GM12878 (cell line): Measurements from ENCODE around the gene PPT1. TPM values are rescaled to one million over a fixed set of nuclear protein-coding genes. Genes with fewer than 3 reads are reported as not detected.

Source experiments
- ATAC-seq: fragments of 200-7000 bp; cut with Tn5 transposase; 3 replicates; pipeline ENCODE4 v1.9.1; 2020; ENCODE audit warnings: mild to moderate bottlenecking, moderate library complexity
- BruUV-seq: library from RNA; stranded (reverse); fragments of 400-500 nt; replicated peaks from 2 replicates; lab custom pipeline; 2021; lab: Mats Ljungman, UMichigan
- CTCF ChIA-PET: fragments of 300-600 bp; sonication (Branson Sonifier 250); formaldehyde crosslinking; extraction: SDS; loops from one replicate; lab custom pipeline; 2021; ENCODE audit warnings: inconsistent platforms; lab: Yijun Ruan, JAX
- POLR2A ChIA-PET: fragments of 350-600 bp; formaldehyde crosslinking; extraction: SDS; loops from one replicate; lab custom pipeline; 2021; ENCODE audit warnings: inconsistent platforms; lab: Charles Lee
- RAD21 ChIA-PET: fragments of 300-600 bp; sonication (Branson Sonifier 250); formaldehyde crosslinking; loops from one replicate; lab custom pipeline; 2023; ENCODE audit warnings: antibody characterized with exemption; ENCODE audit not compliant: unreplicated experiment; lab: Charles Lee
- SMC1A ChIA-PET: fragments of 300-600 bp; sonication (Branson Sonifier 250); formaldehyde crosslinking; loops from one replicate; lab custom pipeline; 2023; ENCODE audit not compliant: unreplicated experiment, uncharacterized antibody; lab: Charles Lee
- DNase-seq: peaks from one replicate; pipeline ENCODE4 v3.0.0-alpha.2; 2011; ENCODE audit warnings: low read depth, low spot score
- FAIRE-seq: peaks from 3 replicates; lab custom pipeline; 2011; peaks lifted over from hg19 to GRCh38; lab: Jason Lieb, UNC
- H2AFZ ChIP-seq: 2 replicates; pipeline ENCODE4 v1.6.0; 2011; ENCODE audit warnings: low read depth, low read length, control low read depth; ENCODE audit not compliant: control insufficient read depth
- H3K27ac ChIP-seq: 2 replicates; pipeline ENCODE4 v1.5.1; 2011; ENCODE audit warnings: control low read depth; ENCODE audit not compliant: control insufficient read depth, insufficient read depth
- H3K27me3 ChIP-seq, 2 experiments: replicated peaks in 1 of 2; 2 replicates each; pipeline versions ENCODE4 v1.6.0 to v1.6.1; 2011; ENCODE audit warnings: low read length in 1 of 2; ENCODE audit not compliant: control insufficient read depth in 2 of 2, insufficient read depth in 2 of 2
- H3K36me3 ChIP-seq, 2 experiments: 2 replicates each; pipeline ENCODE4 v1.5.1; 2011; ENCODE audit warnings: low read length in 1 of 2; ENCODE audit not compliant: control insufficient read depth in 2 of 2, insufficient read depth in 2 of 2
- H3K4me1 ChIP-seq: 2 replicates; pipeline ENCODE4 v1.6.1; 2011; ENCODE audit warnings: mild to moderate bottlenecking, low read length, moderate library complexity, mixed read lengths; ENCODE audit not compliant: control insufficient read depth, insufficient read depth
- H3K4me2 ChIP-seq: 2 replicates; pipeline ENCODE4 v1.6.0; 2011; ENCODE audit warnings: control low read depth; ENCODE audit not compliant: control insufficient read depth, insufficient read depth
- H3K4me3 ChIP-seq: fragments of 200-600 bp; sonication (generic); 2 replicates; pipeline ENCODE4 v1.5.1; 2016
- H3K79me2 ChIP-seq: 2 replicates; pipeline ENCODE4 v1.6.0; 2011; ENCODE audit warnings: low read length; ENCODE audit not compliant: control insufficient read depth, insufficient read depth
- H3K9ac ChIP-seq: 2 replicates; pipeline ENCODE4 v1.8.0; 2011; ENCODE audit warnings: low read length, control low read depth, mixed read lengths; ENCODE audit not compliant: control insufficient read depth, insufficient read depth
- H3K9me3 ChIP-seq: replicated peaks from 3 replicates; pipeline ENCODE4 v1.5.1; 2011; ENCODE audit warnings: mild to moderate bottlenecking, low read length; ENCODE audit not compliant: control insufficient read depth, insufficient read depth
- H4K20me1 ChIP-seq: 2 replicates; pipeline ENCODE4 v1.6.0; 2011; ENCODE audit not compliant: control insufficient read depth, insufficient read depth
- BACH1 ChIP-seq: fragments of 450-650 bp; IDR thresholded peaks from 2 replicates; pipeline ENCODE4 v1.6.1; 2017; ENCODE audit warnings: mild to moderate bottlenecking, borderline replicate concordance
- BHLHE40 ChIP-seq, 2 experiments: fragments of 450-650 bp in 1 of 2; IDR thresholded peaks; 2 replicates each; pipeline ENCODE4 v1.6.1; 2011 to 2017; ENCODE audit warnings: low read depth in 2 of 2, borderline replicate concordance in 1 of 2, improper control_type of control experiment in 1 of 2, low read length in 1 of 2, mild to moderate bottlenecking in 1 of 2
- CTCF ChIP-seq, 3 experiments: IDR thresholded peaks in 2 of 3; conservative IDR thresholded peaks in 1 of 3; 2 replicates each; pipeline ENCODE4 v1.5.1; 2011; ENCODE audit warnings: low read depth in 3 of 3, low read length in 3 of 3, mild to moderate bottlenecking in 3 of 3, control low read depth in 2 of 3, moderate library complexity in 2 of 3, inconsistent platforms in 1 of 3, mixed read lengths in 1 of 3; ENCODE audit not compliant: control insufficient read depth in 2 of 3, insufficient read depth in 1 of 3; ENCODE audit errors: extremely low read depth in 1 of 3
- FOXM1 ChIP-seq: IDR thresholded peaks from 2 replicates; pipeline ENCODE4 v1.6.1; 2012; ENCODE audit warnings: low read depth, mild to moderate bottlenecking, inconsistent platforms, low read length, moderate library complexity
- IKZF1 ChIP-seq: fragments of 450-650 bp; conservative IDR thresholded peaks from 2 replicates; pipeline ENCODE4 v1.6.1; 2017; ENCODE audit warnings: antibody characterized with exemption, mild to moderate bottlenecking
- IKZF2 ChIP-seq, 2 experiments: fragments of 450-650 bp; IDR thresholded peaks; 2 replicates each; pipeline ENCODE4 v1.6.1; 2017; ENCODE audit warnings: mild to moderate bottlenecking in 2 of 2, moderate library complexity in 2 of 2
- IRF4 ChIP-seq: IDR thresholded peaks from 2 replicates; pipeline ENCODE4 v1.6.1; 2011; ENCODE audit warnings: low read depth, low read length
- MLLT1 ChIP-seq: fragments of 450-650 bp; IDR thresholded peaks from 2 replicates; pipeline ENCODE4 v1.6.1; 2016; ENCODE audit warnings: mild to moderate bottlenecking
- RAD21 ChIP-seq: IDR thresholded peaks from 2 replicates; pipeline ENCODE4 v1.6.1; 2011; ENCODE audit warnings: mild to moderate bottlenecking, low read depth, low read length, moderate library complexity; ENCODE audit not compliant: insufficient read depth
- SMC3 ChIP-seq: IDR thresholded peaks from 2 replicates; pipeline ENCODE4 v1.6.1; 2011; ENCODE audit warnings: low read length, improper control_type of control experiment, borderline replicate concordance
- YY1 ChIP-seq: IDR thresholded peaks from 2 replicates; pipeline ENCODE4 v1.6.1; 2011; ENCODE audit warnings: low read depth, mild to moderate bottlenecking, low read length
- WGBS: methylation state at CpG from one replicate; pipeline ENCODE4 v1.1.6; 2016; ENCODE audit warnings: low lambda C conversion rate; ENCODE audit not compliant: insufficient replicate concordance, insufficient coverage; ENCODE audit errors: missing lambda C conversion rate; 5-methylcytosine and 5-hydroxymethylcytosine counted together
- in situ Hi-C: fragments of 300-500 bp; cut with MboI; formaldehyde crosslinking; loops from 9 replicates; pipeline ENCODE4 v1.14.3; 2018; ENCODE audit warnings: mixed read lengths
- intact Hi-C: fragments of 100-400 bp; cut with micrococcal nuclease; formaldehyde crosslinking; loops from one replicate; pipeline ENCODE4 v1.14.2; 2022; ENCODE audit not compliant: unreplicated experiment
- polyA plus RNA-seq, 11 experiments: library from polyadenylated mRNA; depleted of rRNA in 4 of 11; unstranded in 6 of 11; stranded (reverse) in 5 of 11; fragments of >200 nt; fragmentation: Nextera tagmentation in 4 of 11; fragmentation: Illumina TruSeq in 1 of 11; extraction: Ambion mirVana in 4 of 11; extraction: Trizol in 1 of 11; gene quantifications; 1 replicate in 1 of 11; 2 replicates in 10 of 11; pipeline versions ENCODE4 v1.2.1 to v1.2.3, GENCODE V29; 2011 to 2016; ENCODE audit warnings: inconsistent platforms in 2 of 11, missing spikeins in 2 of 11, low read depth in 1 of 11
- total RNA-seq, 4 experiments: library from RNA; depleted of rRNA in 3 of 4; stranded (reverse); fragments of >200 nt in 3 of 4; fragmentation: Illumina TruSeq in 1 of 4; extraction: Trizol in 1 of 4; gene quantifications; 2 replicates each; pipeline versions ENCODE4 v1.2.1 to v1.2.3, GENCODE V29; 2013 to 2021
- TF ChIP-seq, protein P1 (sequence below): fragments of 450-650 bp; IDR thresholded peaks from 2 replicates; pipeline ENCODE4 v1.6.1; 2017; ENCODE audit warnings: low read depth, mild to moderate bottlenecking, moderate library complexity

Gene PPT1
- total and polyA plus RNA-seq, 10 of the 15 experiments (the other 5 are each of a cell fraction or from before 2014, with no cell fraction given), result 50.4 to 147 (median 103) TPM

GRCh38 chr1:40143891-40144575 is 47.0 kb upstream of the PPT1 start:
- Histone ChIP-seq H3K9ac (no peak overlapping the region), H3K27me3 (no peaks in the 10 kb centered on the region; a peak in 1 of 4 replicates), H2AFZ (peak overlapping the region; percentile 5; the same call in 1 of the 2 replicates), H4K20me1 (no peaks in the 10 kb centered on the region), H3K4me2 (no peak overlapping the region), H3K27ac (no peak overlapping the region), H3K36me3 (no peaks in the 10 kb centered on the region), H3K79me2 (no peaks in the 10 kb centered on the region), H3K9me3 (no peaks in the 10 kb centered on the region), H3K4me3 (no peak overlapping the region), H3K4me1 (no peaks in the 10 kb centered on the region)
- ChIA-PET POLR2A (interaction anchor here (0.8 to 1.5 kb wide), 5 partner anchors 9 to 528 kb away, joined by 3 to 10 read pairs (median 4); no protein-coding TSS in a partner anchor), RAD21 (interaction anchor here (0.6 to 5.7 kb wide), 29 partner anchors 9 to 719 kb away, joined by 3 to 151 read pairs (median 4); partner anchors contain the start of genes CITED4, RLF, SMAP2 and ZNF684), CTCF (interaction anchor here (0.6 to 7.2 kb wide), 98 partner anchors 9 to 1260 kb away, joined by 3 to 247 read pairs (median 4); partner anchors contain the start of genes COL9A2, RLF, SMAP2 and ZNF684), SMC1A (interaction anchor here (0.6 to 5.0 kb wide), 40 partner anchors 9 to 808 kb away, joined by 3 to 115 read pairs (median 4); no protein-coding TSS in a partner anchor)
- intact Hi-C loops (loop anchor here (1.0 to 2.0 kb wide), 3 partner anchors 194 to 294 kb away; no protein-coding TSS in a partner anchor), in situ Hi-C loops (no loop called here)
- no TSS peak for BruUV-seq
- DNase-seq (peak; percentile 39), FAIRE-seq (peak; percentile 89), ATAC-seq (peak; percentile 96)
- WGBS, result 13% methylated on average over 7 of the region's 7 CpGs
- TF ChIP-seq IKZF2 (IDR thresholded peaks at IDR 0.05) (peak; percentile 33 to 52; a peak in 3 of 4 replicates), MLLT1 (no peak), IKZF1 (peak; percentile 70), RAD21 (peak; percentile 95), CTCF (IDR thresholded peaks at IDR 0.05 in 2 of 3, conservative IDR thresholded peaks at IDR 0.05 in 1 of 3; ENCODE audit: control insufficient read depth in 2 of 3, extremely low read depth in 1 of 3, insufficient read depth in 1 of 3, low read depth in 3 of 3, low read length in 3 of 3) (peak; percentile 69 to 84 (median 72)), BHLHE40 (IDR thresholded peaks at IDR 0.05; ENCODE audit: borderline replicate concordance in 1 of 2, low read depth in 2 of 2, low read length in 1 of 2) (0 out of 4 replicates have a peak, but pooled peaks of 1 of the 2 experiments have one; percentile 22), BACH1 (no peak), SMC3 (peak; percentile 87), YY1 (0 out of 2 replicates have a peak, but pooled peaks have one; percentile 27), IRF4 (no peak), FOXM1 (no peak)
- TF ChIP-seq, protein P1, sequence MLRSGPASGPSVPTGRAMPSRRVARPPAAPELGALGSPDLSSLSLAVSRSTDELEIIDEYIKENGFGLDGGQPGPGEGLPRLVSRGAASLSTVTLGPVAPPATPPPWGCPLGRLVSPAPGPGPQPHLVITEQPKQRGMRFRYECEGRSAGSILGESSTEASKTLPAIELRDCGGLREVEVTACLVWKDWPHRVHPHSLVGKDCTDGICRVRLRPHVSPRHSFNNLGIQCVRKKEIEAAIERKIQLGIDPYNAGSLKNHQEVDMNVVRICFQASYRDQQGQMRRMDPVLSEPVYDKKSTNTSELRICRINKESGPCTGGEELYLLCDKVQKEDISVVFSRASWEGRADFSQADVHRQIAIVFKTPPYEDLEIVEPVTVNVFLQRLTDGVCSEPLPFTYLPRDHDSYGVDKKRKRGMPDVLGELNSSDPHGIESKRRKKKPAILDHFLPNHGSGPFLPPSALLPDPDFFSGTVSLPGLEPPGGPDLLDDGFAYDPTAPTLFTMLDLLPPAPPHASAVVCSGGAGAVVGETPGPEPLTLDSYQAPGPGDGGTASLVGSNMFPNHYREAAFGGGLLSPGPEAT, result 0 out of 2 replicates have a peak, but pooled peaks have one; percentile 23
